Measurements from ENCODE around the gene GBF1.

Gene GBF1

GRCh38 chr10:102332772-102333171 lies 87.4 kb downstream of the GBF1 start:
- H3K27ac ChIP-seq: no peak overlapping the region
- H2AFZ ChIP-seq (ENCODE audit: low read depth): no peak overlapping the region
- TF ChIP-seq CTCF (conservative IDR thresholded peaks at IDR 0.05; ENCODE audit: low read depth, low read length): no peak
- H3K27me3 ChIP-seq (ENCODE audit: insufficient read depth, low read depth): no peaks in the 10 kb centered on the region
- H3K4me3 ChIP-seq (IDR thresholded peaks at IDR 0.05; ENCODE audit: insufficient read depth, low read depth, low read length): no peak overlapping the region
- no peaks in the 10 kb centered on the region; the same call in 1 of the 2 replicates for H3K79me2 ChIP-seq (ENCODE audit: insufficient read depth, low read depth)
- peaks cover under 1% of the 10 kb centered on the region for H3K4me1 ChIP-seq (ENCODE audit: low read depth, poor library complexity, severe bottlenecking)
- H3K9ac ChIP-seq: no peak overlapping the region
- H3K36me3 ChIP-seq (ENCODE audit: insufficient read depth): no peaks in the 10 kb centered on the region
- no peak overlapping the region for H3K4me2 ChIP-seq
- peaks cover 5% of the 10 kb centered on the region; the same call in 1 of the 2 replicates for H4K20me1 ChIP-seq (ENCODE audit: insufficient read depth)

DNA sequence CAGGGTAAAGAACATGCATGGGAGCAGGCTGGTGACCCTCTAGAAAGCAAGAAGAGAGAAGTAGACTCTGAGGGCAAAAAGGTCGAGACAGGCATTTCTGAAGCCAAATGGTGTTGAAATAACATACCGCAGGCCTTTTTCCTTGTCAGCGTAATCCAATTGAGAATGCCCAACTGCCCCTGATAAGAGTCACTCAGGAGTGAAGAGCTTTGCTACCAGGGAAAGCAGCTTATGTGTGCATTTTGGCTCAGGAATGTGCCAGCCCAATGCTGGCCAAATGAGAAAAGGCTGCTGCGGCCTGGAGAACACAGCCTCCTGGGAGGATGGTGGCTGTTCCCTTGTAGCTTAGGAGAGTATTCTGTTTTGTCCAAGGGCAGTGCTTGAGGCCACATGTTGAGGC lies 88.8 kb downstream of the GBF1 start:
- Histone ChIP-seq H3K4me3 (IDR thresholded peaks at IDR 0.05; ENCODE audit: insufficient read depth, low read depth, low read length) (no peak overlapping the region), H3K79me2 (ENCODE audit: insufficient read depth, low read depth) (no peaks in the 10 kb centered on the region; the same call in 1 of the 2 replicates)

DNA sequence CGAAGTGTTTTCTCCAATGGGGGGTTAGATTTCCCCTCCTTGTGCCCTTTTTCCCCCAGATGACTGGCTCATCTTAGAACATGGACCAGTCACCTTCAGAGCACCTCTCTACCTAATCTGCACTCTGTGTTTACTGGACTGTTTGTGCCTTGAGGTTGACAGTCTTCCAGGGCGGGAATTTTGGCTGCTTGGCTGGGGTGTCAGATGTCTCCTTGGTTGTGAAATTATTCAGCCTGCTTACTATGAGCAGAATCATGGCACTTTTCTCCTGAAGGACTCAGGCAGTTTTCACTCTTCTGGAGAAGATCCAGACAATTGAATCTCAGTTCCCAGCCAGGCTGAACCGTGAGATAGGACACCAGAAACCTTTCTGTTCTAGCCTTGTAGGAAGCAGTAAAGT lies 89.9 kb downstream of the GBF1 start:
- H3K36me3 ChIP-seq (ENCODE audit: insufficient read depth): no peaks in the 10 kb centered on the region
- TF ChIP-seq CTCF (conservative IDR thresholded peaks at IDR 0.05; ENCODE audit: low read depth, low read length): no peak
- no peak overlapping the region for H3K4me2 ChIP-seq
- no peak overlapping the region for H2AFZ ChIP-seq (ENCODE audit: low read depth)
- H3K27ac ChIP-seq: no peak overlapping the region
- H3K79me2 ChIP-seq (ENCODE audit: insufficient read depth, low read depth): no peaks in the 10 kb centered on the region; the same call in 1 of the 2 replicates
- H3K4me3 ChIP-seq (IDR thresholded peaks at IDR 0.05; ENCODE audit: insufficient read depth, low read depth, low read length): no peak overlapping the region
- H3K27me3 ChIP-seq (ENCODE audit: insufficient read depth, low read depth): no peaks in the 10 kb centered on the region
- peaks cover 3% of the 10 kb centered on the region for H3K4me1 ChIP-seq (ENCODE audit: low read depth, poor library complexity, severe bottlenecking)
- H4K20me1 ChIP-seq (ENCODE audit: insufficient read depth): no peaks in the 10 kb centered on the region
- no peak overlapping the region for H3K9ac ChIP-seq

More for the DNA sequence above, 88.8 kb downstream of the GBF1 start:
- Histone ChIP-seq H2AFZ (ENCODE audit: low read depth) (no peak overlapping the region), H3K36me3 (ENCODE audit: insufficient read depth) (no peaks in the 10 kb centered on the region), H3K27me3 (ENCODE audit: insufficient read depth, low read depth) (no peaks in the 10 kb centered on the region), H3K9ac (no peak overlapping the region), H3K4me1 (ENCODE audit: low read depth, poor library complexity, severe bottlenecking) (peaks cover 3% of the 10 kb centered on the region), H4K20me1 (ENCODE audit: insufficient read depth) (no peaks in the 10 kb centered on the region), H3K4me2 (no peak overlapping the region), H3K27ac (no peak overlapping the region)
- no peak for TF ChIP-seq CTCF (conservative IDR thresholded peaks at IDR 0.05; ENCODE audit: low read depth, low read length)

- H2AFZ ChIP-seq (ENCODE audit: low read depth): no peak overlapping the region
- no peak overlapping the region for H3K4me2 ChIP-seq
- H3K27me3 ChIP-seq (ENCODE audit: insufficient read depth, low read depth): no peaks in the 10 kb centered on the region
- H3K79me2 ChIP-seq (ENCODE audit: insufficient read depth, low read depth): no peaks in the 10 kb centered on the region
- H4K20me1 ChIP-seq (ENCODE audit: insufficient read depth): no peaks in the 10 kb centered on the region; the same call in 1 of the 2 replicates
- H3K9ac ChIP-seq: no peak overlapping the region
- peaks cover 8% of the 10 kb centered on the region; the same call in 1 of the 2 replicates for H3K36me3 ChIP-seq (ENCODE audit: insufficient read depth)
- H3K4me1 ChIP-seq (ENCODE audit: low read depth, poor library complexity, severe bottlenecking): peaks cover 3% of the 10 kb centered on the region
- H3K27ac ChIP-seq: no peak overlapping the region
- TF ChIP-seq CTCF (conservative IDR thresholded peaks at IDR 0.05; ENCODE audit: low read depth, low read length): no peak
- no peak overlapping the region for H3K4me3 ChIP-seq (IDR thresholded peaks at IDR 0.05; ENCODE audit: insufficient read depth, low read depth, low read length)
Observed at GRCh38 chr10:102341038-102341688, 95.8 kb downstream of the GBF1 start.

All from KMS-11 (cell line).